Measurements from ENCODE around the gene DNM1L. TPM values are rescaled to one million over a fixed set of nuclear protein-coding genes. Genes with fewer than 3 reads are reported as not detected.

Gene DNM1L
- 83.3 and 90.7 TPM in 2 replicates for total RNA-seq

DNA sequence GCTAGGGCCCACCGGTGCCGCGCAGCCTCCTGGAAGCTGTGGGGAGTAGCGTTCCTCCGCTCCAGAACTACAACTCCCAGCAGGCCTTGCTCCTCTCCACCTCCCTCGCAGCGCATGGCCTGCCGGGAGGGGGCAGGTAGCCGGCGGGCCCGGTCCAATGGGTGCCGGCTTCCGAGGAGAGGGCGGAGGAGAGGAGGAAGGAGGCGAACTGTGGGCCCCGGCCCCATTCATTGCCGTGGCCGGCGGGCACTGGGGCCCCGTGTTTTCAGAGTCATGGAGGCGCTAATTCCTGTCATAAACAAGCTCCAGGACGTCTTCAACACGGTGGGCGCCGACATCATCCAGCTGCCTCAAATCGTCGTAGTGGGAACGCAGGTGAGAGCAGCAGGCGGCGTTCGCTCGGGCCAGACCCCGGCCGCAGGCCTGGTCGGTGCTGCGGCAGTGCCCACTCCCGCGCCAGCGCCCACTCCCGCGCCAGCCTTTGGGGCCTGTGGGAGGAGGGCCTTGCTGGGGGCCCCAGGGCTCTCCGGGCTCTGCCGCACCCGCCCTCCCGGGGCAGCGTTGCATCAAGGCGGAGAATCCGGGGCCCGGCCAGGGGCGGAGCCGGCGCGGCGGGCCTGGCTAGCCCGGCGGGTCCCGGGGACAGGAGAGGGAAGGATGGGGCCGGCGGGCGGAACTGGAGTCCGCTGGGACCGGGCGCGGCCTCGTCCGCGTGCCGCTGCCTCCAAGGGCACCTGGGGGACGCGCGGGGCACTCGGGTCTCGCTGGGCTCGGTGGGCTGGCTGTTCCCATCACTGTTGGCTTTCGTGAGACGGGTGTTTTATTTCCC lies at the start of gene DNM1L:
Gene DNM1L (plus strand): TSS at position 211 of the 829 bp plus-strand sequence. CDS start 63 bp downstream, at position 274.
- H3K36me3 Mint-ChIP-seq (ENCODE audit: low read depth): peaks cover 8% of the 10 kb centered on the region
- no peaks in the 10 kb centered on the region for H3K9me3 Mint-ChIP-seq
- peak; percentile 98 for DNase-seq
- peak within 1 kb of the TSS; percentile 88 for H3K4me3 Mint-ChIP-seq
- H3K27ac Mint-ChIP-seq: peak within 1 kb of the TSS; percentile 93
- H3K27me3 Mint-ChIP-seq: no peaks in the 10 kb centered on the region
- peaks cover 21% of the 10 kb centered on the region for H3K4me1 Mint-ChIP-seq
- intact Hi-C loops (cut with micrococcal nuclease): loop anchor here (1.0 to 5.0 kb wide), 7 partner anchors 23 to 1343 kb away; partner anchors contain the start of genes ALG10, AMN1, BICD1 and YARS2

DNA sequence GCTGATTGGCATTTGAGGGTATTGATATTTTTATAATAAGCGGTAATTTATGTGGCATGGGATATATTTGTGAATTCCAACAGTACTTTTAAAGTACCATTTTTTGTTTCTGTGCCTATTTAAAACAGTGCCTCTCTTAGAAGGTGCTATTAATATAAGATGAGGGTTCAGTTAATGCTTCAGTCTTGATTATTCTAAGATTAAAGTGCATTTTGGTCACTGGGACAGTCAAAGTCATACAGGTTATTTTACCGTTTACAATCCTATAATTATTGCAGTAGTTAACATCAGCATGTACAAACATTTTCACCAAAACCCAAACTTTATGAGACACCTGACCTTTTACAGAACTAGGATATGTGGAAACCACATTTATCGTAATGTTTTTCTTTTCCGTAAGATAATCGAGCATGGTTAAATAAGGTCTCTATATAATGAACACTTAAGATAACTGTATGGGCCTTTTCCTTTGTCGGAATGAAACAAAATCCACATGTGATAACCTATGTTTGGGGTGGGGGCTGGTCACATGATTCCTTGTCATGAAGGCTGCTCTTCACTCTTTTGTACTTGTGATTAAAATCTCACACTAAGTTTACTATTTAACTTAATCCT lies 37.7 kb upstream of the DNM1L start:
- Mint-ChIP-seq H3K4me1 (no peaks in the 10 kb centered on the region), H3K36me3 (ENCODE audit: low read depth) (no peaks in the 10 kb centered on the region), H3K27ac (no peak overlapping the region), H3K27me3 (no peaks in the 10 kb centered on the region), H3K9me3 (no peaks in the 10 kb centered on the region), H3K4me3 (no peak overlapping the region)
- DNase-seq: no peak
- intact Hi-C loops (cut with micrococcal nuclease): no loop called here

DNA sequence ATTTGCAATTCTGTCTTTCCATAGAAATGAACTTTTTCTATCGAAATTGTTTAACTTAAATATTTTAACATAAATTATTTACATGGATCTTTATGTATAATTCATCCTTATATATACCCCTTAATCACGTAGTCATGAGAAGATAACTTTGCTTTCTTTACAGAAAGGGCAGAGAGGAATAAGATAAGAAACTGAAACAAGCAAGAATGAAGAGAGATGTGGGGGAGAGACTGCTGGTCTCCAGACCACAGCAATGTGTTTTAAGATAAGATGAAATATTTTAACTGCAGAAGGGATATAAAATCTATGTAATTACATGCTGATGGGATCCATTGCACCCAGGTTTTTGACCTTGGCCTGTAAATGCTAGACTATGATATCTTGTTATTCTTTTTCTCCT lies 34.7 kb upstream of the DNM1L start:
- intact Hi-C loops (cut with micrococcal nuclease): no loop called here
- H3K27me3 Mint-ChIP-seq: no peaks in the 10 kb centered on the region
- H3K27ac Mint-ChIP-seq: no peak overlapping the region
- no peaks in the 10 kb centered on the region for H3K9me3 Mint-ChIP-seq
- H3K4me1 Mint-ChIP-seq: no peaks in the 10 kb centered on the region
- DNase-seq: no peak
- H3K36me3 Mint-ChIP-seq (ENCODE audit: low read depth): no peaks in the 10 kb centered on the region
- no peak overlapping the region for H3K4me3 Mint-ChIP-seq

DNA sequence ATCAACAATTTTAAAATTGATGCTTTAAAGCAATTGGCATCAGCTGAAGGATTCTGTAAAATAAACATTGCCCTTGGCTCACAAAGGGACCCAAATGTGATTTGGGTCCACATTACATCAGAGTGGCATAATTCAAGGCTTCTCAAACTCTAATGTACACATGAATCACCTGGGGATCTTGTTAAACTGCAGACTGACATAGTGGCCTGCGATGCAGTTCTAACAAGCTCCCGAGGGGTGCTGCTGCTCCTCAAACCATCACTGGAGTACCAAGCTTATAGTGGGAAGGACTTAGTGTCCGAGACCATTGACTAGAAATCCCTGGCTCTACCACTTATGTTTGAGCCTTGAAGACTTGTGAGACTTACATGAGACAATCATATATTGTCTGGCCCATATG lies 31.8 kb upstream of the DNM1L start:
- H3K27me3 Mint-ChIP-seq: no peaks in the 10 kb centered on the region
- no peaks in the 10 kb centered on the region for H3K4me1 Mint-ChIP-seq
- no peak for DNase-seq
- intact Hi-C loops (cut with micrococcal nuclease): no loop called here
- no peak overlapping the region for H3K27ac Mint-ChIP-seq
- no peaks in the 10 kb centered on the region for H3K9me3 Mint-ChIP-seq
- H3K4me3 Mint-ChIP-seq: no peak overlapping the region
- H3K36me3 Mint-ChIP-seq (ENCODE audit: low read depth): no peaks in the 10 kb centered on the region

DNA sequence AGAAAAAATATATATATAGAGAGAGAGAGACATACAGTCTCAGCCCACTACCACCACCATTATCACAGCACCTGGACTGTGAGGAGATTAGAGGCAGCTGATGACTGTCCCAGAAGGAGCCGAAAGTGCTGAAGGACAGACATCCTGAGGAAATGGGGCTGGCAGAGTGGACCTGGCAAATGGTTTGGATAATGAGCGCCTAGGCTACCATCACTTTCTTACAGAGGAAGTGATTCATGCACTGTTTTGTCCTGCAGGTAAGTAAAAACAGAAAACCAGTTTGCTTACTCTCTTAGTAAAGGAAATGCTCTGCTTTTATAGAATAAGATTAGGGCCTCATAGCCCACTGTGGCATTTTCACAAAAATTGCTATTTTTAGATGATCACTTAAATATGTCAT lies 28.6 kb upstream of the DNM1L start:
- Mint-ChIP-seq H3K27ac (no peak overlapping the region), H3K36me3 (ENCODE audit: low read depth) (no peaks in the 10 kb centered on the region), H3K27me3 (no peaks in the 10 kb centered on the region), H3K4me3 (no peak overlapping the region), H3K9me3 (no peaks in the 10 kb centered on the region), H3K4me1 (no peaks in the 10 kb centered on the region)
- intact Hi-C loops (cut with micrococcal nuclease): no loop called here
- DNase-seq: no peak

DNA sequence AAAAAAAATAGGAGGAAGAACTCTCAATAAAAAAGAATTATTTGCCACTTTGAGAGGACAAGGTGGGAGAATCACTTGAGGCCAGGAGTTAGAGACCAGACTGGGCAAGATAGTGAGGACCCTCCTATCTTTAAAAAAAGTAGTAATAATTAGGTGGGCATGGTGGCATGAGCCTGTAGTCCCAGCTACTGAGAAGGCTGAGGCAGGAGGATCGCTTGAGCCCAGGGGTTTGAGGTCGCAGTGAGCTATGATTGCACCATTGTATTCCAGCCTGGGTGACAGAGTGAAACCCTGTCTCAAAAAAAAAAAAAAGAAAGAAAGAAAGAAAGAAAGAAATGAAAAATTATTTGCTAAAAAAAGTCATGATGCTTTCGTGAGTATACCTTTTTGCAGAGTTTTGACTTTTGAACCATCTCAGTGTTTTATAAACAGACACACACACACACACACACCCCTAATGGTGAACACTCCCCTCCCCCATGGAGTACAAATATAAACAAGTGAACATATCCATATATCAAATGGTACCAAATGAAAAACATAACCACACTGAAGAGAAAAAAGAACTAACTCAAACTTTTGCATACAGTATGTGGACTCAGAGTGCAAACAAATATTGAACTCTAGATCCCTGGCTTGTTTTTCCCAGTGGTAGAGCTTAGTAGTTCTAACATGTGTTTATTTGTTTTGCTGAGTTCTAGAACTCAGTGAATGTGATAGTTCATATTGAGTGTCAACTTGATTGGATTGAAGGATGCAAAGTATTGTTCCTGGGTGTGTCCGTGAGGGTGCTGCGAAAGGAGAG lies 27.7 kb upstream of the DNM1L start:
- Mint-ChIP-seq H3K4me1 (no peaks in the 10 kb centered on the region), H3K27me3 (no peaks in the 10 kb centered on the region), H3K27ac (no peak overlapping the region), H3K4me3 (no peak overlapping the region), H3K9me3 (no peaks in the 10 kb centered on the region), H3K36me3 (ENCODE audit: low read depth) (no peaks in the 10 kb centered on the region)
- intact Hi-C loops (cut with micrococcal nuclease): no loop called here
- DNase-seq: no peak

DNA sequence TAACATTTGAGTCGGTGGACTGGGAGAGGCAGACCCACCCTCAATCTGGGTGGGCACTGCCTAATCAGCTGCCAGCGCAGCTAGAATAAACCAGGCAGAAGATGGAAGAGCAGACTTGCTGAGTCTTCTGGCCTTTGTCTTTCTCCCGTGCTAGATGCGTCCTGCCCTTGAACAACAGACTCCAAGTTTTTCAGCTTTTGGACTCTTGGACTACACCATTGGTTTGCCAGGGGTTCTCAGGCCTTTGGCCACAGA lies 27.2 kb upstream of the DNM1L start:
- no peaks in the 10 kb centered on the region for H3K27me3 Mint-ChIP-seq
- no peaks in the 10 kb centered on the region for H3K9me3 Mint-ChIP-seq
- no peaks in the 10 kb centered on the region for H3K36me3 Mint-ChIP-seq (ENCODE audit: low read depth)
- no peak for DNase-seq
- intact Hi-C loops (cut with micrococcal nuclease): no loop called here
- no peak overlapping the region for H3K4me3 Mint-ChIP-seq
- H3K27ac Mint-ChIP-seq: no peak overlapping the region
- H3K4me1 Mint-ChIP-seq: no peaks in the 10 kb centered on the region

DNA sequence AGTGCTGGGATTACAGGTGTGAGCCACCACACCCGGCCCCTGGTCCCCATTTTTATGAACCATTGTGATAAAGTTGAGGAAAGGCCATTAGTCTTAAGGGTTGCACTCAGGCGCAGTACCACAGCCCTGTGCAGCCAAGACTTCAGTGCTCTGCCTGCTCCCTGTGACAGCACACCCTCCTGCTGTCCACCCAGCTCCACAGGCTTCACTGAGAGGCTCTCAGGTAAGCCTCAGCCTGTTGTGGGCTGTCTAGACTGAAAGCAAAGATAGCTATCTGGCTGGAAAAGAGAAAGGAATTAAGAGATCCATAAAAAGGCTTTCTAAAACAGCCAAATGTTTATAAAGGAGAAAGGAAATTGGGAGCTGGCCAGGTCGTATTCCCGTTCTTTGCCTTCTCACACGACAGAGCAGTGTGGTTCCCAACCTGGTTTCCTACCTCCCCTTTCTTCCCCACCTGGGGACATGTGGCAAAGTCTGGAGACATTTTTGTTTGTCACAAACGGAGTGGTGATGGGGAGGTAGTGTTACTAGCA lies 19.1 kb upstream of the DNM1L start:
- no peaks in the 10 kb centered on the region for H3K36me3 Mint-ChIP-seq (ENCODE audit: low read depth)
- H3K27me3 Mint-ChIP-seq: no peaks in the 10 kb centered on the region
- no peak for DNase-seq
- H3K9me3 Mint-ChIP-seq: no peaks in the 10 kb centered on the region
- no peak overlapping the region for H3K4me3 Mint-ChIP-seq
- intact Hi-C loops (cut with micrococcal nuclease): loop anchor here (1.0 to 5.0 kb wide), 2 partner anchors 56 to 73 kb away; no protein-coding TSS in a partner anchor
- peaks cover 11% of the 10 kb centered on the region for H3K4me1 Mint-ChIP-seq
- no peak overlapping the region for H3K27ac Mint-ChIP-seq

DNA sequence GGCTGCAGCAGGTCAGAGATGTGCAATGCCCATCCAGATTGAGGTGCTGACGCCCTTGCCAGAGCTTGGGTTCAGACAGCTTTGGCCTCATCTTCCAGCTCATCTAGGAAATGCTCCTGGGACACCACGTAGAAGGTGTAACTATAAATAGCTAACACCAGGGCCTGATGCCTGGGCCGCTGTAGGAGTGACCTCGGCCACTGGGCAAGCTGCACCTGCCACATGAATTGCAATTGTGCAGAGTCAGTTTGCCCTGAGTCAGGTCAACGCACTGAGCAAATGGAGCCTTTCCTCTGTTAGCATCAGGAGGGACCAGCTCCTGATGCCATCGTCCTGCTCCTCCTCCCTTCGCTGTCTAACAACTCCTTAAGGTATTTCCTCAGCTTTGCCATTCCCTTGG lies 17.4 kb upstream of the DNM1L start:
- Mint-ChIP-seq H3K4me1 (peaks cover 11% of the 10 kb centered on the region), H3K4me3 (no peak overlapping the region), H3K27ac (no peak overlapping the region), H3K36me3 (ENCODE audit: low read depth) (no peaks in the 10 kb centered on the region), H3K9me3 (no peaks in the 10 kb centered on the region), H3K27me3 (no peaks in the 10 kb centered on the region)
- intact Hi-C loops (cut with micrococcal nuclease): no loop called here
- DNase-seq: no peak

DNA sequence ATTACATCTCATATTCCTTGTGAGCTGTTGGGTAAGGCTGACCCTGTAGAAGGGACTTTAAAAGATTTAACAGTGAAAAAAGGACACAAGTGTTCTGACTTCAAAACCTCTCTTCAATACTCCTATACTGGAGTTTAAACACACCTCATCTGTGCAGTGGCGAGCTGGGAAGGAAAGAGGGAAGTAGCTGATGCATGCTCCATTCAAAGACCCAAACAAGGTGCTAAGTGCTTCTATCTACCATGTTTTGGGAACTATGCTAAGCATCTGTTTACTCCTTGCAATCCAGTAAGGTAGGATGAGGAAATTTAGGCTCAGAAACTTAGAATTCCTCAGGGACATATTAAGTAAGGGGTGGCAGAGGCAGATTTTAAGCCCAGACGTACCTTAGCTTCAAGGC lies 16.4 kb upstream of the DNM1L start:
- Mint-ChIP-seq H3K4me3 (no peak overlapping the region), H3K4me1 (peaks cover 7% of the 10 kb centered on the region), H3K27me3 (no peaks in the 10 kb centered on the region), H3K9me3 (no peaks in the 10 kb centered on the region), H3K27ac (no peak overlapping the region), H3K36me3 (ENCODE audit: low read depth) (no peaks in the 10 kb centered on the region)
- intact Hi-C loops (cut with micrococcal nuclease): no loop called here
- no peak for DNase-seq

DNA sequence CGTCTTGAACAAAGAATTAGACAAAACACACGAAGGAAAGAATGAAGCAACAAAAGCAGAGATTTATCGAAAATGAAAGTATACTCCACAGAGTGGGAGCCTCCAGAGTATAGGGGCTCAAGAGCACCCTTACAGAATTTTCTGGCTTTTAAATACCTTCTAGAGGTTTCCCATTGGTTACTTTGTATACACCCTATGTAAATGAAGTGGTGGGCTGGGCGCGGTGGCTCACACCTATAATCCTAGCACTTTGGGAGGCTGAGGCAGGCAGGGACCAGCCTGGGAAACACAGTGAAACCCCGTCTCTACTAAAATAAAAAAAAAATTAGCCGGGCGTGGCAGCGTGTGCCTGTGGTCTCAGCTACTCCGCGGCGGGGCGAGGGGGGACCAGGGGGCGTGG lies 13.1 kb upstream of the DNM1L start:
- H3K4me1 Mint-ChIP-seq: no peaks in the 10 kb centered on the region
- H3K27me3 Mint-ChIP-seq: peaks cover 6% of the 10 kb centered on the region
- intact Hi-C loops (cut with micrococcal nuclease): no loop called here
- peaks cover 4% of the 10 kb centered on the region for H3K9me3 Mint-ChIP-seq
- no peak overlapping the region for H3K27ac Mint-ChIP-seq
- H3K4me3 Mint-ChIP-seq: no peak overlapping the region
- DNase-seq: no peak
- no peaks in the 10 kb centered on the region for H3K36me3 Mint-ChIP-seq (ENCODE audit: low read depth)

DNA sequence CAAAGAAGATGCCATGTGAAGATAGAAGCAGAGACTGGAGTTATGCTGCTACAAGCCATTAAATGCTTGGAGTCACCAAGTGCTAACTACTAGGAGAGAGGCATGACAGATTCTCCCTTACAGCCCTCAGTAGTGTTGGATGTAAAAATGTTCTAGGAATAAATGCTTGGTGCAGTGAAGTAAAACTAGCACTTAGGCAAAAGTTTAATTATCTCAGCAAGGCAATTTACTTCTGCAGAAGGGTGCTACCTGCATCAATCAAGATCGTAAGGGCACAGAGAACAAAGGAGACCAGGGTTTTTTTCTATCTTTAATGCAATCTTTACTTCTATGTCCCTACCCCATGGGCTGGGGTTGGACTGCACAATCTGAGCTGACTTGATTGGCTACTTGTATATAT lies 9.5 kb upstream of the DNM1L start:
- DNase-seq: no peak
- intact Hi-C loops (cut with micrococcal nuclease): no loop called here
- no peaks in the 10 kb centered on the region for H3K4me1 Mint-ChIP-seq
- H3K4me3 Mint-ChIP-seq: no peak overlapping the region
- H3K27me3 Mint-ChIP-seq: peaks cover 6% of the 10 kb centered on the region
- H3K9me3 Mint-ChIP-seq: peaks cover 4% of the 10 kb centered on the region
- no peaks in the 10 kb centered on the region for H3K36me3 Mint-ChIP-seq (ENCODE audit: low read depth)
- no peak overlapping the region for H3K27ac Mint-ChIP-seq

DNA sequence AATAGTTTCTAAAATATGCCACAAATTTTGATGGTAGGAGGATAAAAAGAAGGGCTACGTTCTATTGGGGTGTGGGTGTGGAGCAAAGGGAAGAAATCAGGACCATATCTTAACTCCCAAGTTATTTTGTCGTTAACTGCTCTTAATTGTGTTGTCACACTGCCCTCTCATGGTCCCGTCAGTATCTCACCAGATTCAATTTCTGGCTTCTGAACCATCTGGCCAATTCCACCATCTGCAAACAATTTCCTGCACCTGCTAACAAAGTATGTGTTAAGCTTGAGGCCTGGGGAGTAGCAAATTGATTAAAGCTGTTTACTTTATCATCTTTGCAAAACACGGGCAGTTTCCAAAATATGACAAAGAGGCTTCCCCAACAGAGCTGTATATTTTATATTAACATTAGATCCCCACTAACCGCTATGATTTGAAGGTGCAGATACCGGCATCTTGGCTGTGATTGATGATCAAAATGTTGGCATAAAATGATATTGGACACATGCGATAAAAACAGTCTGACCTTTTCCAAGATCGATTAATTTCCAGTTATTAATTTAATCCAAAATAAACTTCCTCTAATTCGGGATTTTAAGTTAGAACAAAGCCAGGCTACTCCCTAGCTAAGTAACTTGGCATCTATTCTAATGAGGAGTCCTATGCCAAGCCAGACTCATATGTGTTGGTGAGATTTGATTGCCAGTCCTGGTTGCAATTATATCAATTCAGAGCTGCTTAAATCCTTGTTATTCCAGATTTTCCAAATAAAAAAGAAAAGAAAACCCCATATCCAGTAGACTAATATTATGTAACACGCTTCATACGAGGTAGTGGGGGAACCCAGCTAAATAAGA lies 6.9 kb upstream of the DNM1L start:
- no peak overlapping the region for H3K27ac Mint-ChIP-seq
- H3K4me1 Mint-ChIP-seq: no peaks in the 10 kb centered on the region
- intact Hi-C loops (cut with micrococcal nuclease): loop anchor here (1.0 kb wide), 2 partner anchors 217 to 307 kb away; no protein-coding TSS in a partner anchor
- DNase-seq: peak; percentile 79
- H3K9me3 Mint-ChIP-seq: peaks cover 4% of the 10 kb centered on the region
- no peaks in the 10 kb centered on the region for H3K36me3 Mint-ChIP-seq (ENCODE audit: low read depth)
- H3K27me3 Mint-ChIP-seq: peaks cover 6% of the 10 kb centered on the region
- no peak overlapping the region for H3K4me3 Mint-ChIP-seq

All from activated CD4-positive, alpha-beta T cell treated with anti-CD3 and anti-CD28 coated beads, Interleukin-2, amount 10 ng/mL, durations not matched to agents 24 days and 14 days (primary cell).